Measurements from ENCODE around the gene AK1.

Gene AK1

DNA sequence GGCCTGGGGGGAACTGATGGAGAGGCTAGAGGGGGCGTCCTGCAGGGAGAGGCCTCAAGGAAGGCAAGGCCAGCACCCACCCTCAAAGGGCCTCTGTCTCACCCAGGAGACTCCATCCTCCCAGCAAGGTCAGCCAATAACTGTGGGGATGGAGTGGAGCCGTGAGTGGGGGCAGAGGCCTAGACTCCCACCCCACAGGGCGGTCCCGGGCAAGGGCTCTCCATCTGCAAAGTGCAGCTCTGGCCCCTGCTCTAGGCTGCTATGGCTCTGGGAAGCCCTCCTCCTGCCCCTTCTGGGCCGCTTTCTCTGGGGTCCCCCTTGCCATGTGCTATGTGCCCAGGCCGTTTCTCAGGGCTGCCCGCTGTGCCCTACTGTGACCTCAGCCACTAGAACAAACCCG, 60.7 kb downstream of the AK1 start:
- H2AFZ ChIP-seq (ENCODE audit: low read depth, low read length), result no peak overlapping the region
- H3K27me3 ChIP-seq (ENCODE audit: insufficient read depth, low read length), result no peaks in the 10 kb centered on the region
- H3K4me1 ChIP-seq (ENCODE audit: insufficient read depth, low read length), result no peaks in the 10 kb centered on the region
- no peaks in the 10 kb centered on the region for H3K9me3 ChIP-seq (ENCODE audit: low read length)
- H3K4me3 ChIP-seq (ENCODE audit: low read length), result no peak overlapping the region
- H3K36me3 ChIP-seq (ENCODE audit: insufficient read depth, low read length), result peaks cover 24% of the 10 kb centered on the region
